Upper lobe of left lung (tissue), 4 donors: Measurements from ENCODE around the gene PIK3C2G.

Experiments used
- CTCF ChIP-seq, 6 experiments: fragments of 450-650 bp in 4 of 6; fragments of 200-600 bp in 2 of 6; sonication (generic) in 2 of 6; IDR thresholded peaks; one replicate each; pipeline ENCODE4 v1.5.1; 2016 to 2019; ENCODE audit warnings: antibody characterized with exemption in 6 of 6
- POLR2A ChIP-seq, 4 donors: fragments of 450-650 bp; IDR thresholded peaks; one replicate each; pipeline ENCODE4 v1.5.1; 2016 to 2017; ENCODE audit warnings: antibody characterized with exemption in 4 of 4, mild to moderate bottlenecking in 2 of 4

GRCh38 chr12:18383203-18383602, 121.9 kb downstream of the PIK3C2G start:
- TF ChIP-seq CTCF (IDR thresholded peaks at IDR 0.05) (no peak), POLR2A (IDR thresholded peaks at IDR 0.05) (no peak)
